H1 (cell line): Measurements from ENCODE around the gene PIP5K1B. TPM values are rescaled to one million over a fixed set of nuclear protein-coding genes. Genes with fewer than 3 reads are reported as not detected.
A peak's percentile ranks its signal among the peaks of the same experiment; 100 is the strongest.

Experiments used
- CTCF ChIA-PET: fragments of 300-600 bp; sonication (Branson Sonifier 250); formaldehyde crosslinking; loops from one replicate; lab custom pipeline; 2021; ENCODE audit not compliant: partially characterized antibody; lab: Charles Lee
- POLR2A ChIA-PET: fragments of 300-600 bp; sonication (Branson Sonifier 250); formaldehyde crosslinking; loops from one replicate; lab custom pipeline; 2021; ENCODE audit warnings: inconsistent platforms; ENCODE audit not compliant: partially characterized antibody; lab: Charles Lee
- DNase-seq, 2 experiments: peaks; one replicate each; pipeline versions ENCODE4 v3.0.0 to v3.0.0-alpha.2; 2010 to 2022; ENCODE audit warnings: low spot score in 2 of 2, low read depth in 1 of 2, mixed read lengths in 1 of 2
- FAIRE-seq: peaks from 2 replicates; lab custom pipeline; 2011; peaks lifted over from hg19 to GRCh38; lab: Jason Lieb, UNC
- H2AFZ ChIP-seq: 2 replicates; pipeline ENCODE4 v1.8.1; 2012; ENCODE audit warnings: low read length, inconsistent platforms
- H2AK5ac ChIP-seq: 2 replicates; pipeline ENCODE4 v1.6.1; 2013; ENCODE audit warnings: low read depth, low read length
- H2BK120ac ChIP-seq: replicated peaks from 2 replicates; pipeline ENCODE3; 2013; ENCODE audit warnings: low read depth, low read length, inconsistent platforms
- H2BK12ac ChIP-seq: 2 replicates; pipeline ENCODE4 v1.6.1; 2013; ENCODE audit warnings: low read depth, low read length
- H2BK15ac ChIP-seq: 2 replicates; pipeline ENCODE4 v1.6.1; 2013; ENCODE audit warnings: low read length
- H2BK20ac ChIP-seq: 2 replicates; pipeline ENCODE4 v1.6.1; 2013; ENCODE audit warnings: low read length
- H2BK5ac ChIP-seq: 2 replicates; pipeline ENCODE4 v1.6.1; 2013; ENCODE audit warnings: low read depth, low read length
- H3K14ac ChIP-seq: 2 replicates; pipeline ENCODE4 v1.6.1; 2013; ENCODE audit warnings: inconsistent platforms; ENCODE audit not compliant: insufficient read length
- H3K18ac ChIP-seq: 2 replicates; pipeline ENCODE4 v1.6.1; 2013; ENCODE audit warnings: low read length; ENCODE audit errors: extremely low read depth
- H3K23ac ChIP-seq: 2 replicates; pipeline ENCODE4 v1.6.1; 2013; ENCODE audit warnings: inconsistent platforms; ENCODE audit not compliant: insufficient read length
- H3K23me2 ChIP-seq: 2 replicates; pipeline ENCODE4 v1.6.1; 2013; ENCODE audit warnings: low read depth, low read length
- H3K27ac ChIP-seq: 2 replicates; pipeline ENCODE4 v1.6.1; 2011; ENCODE audit warnings: low read depth, low read length, inconsistent platforms
- H3K27me3 ChIP-seq, 4 experiments: replicated peaks in 1 of 4; 1 replicate in 1 of 4; 2 replicates in 3 of 4; pipeline versions ENCODE4 v1.6.1 to v1.8.1; 2011 to 2013; ENCODE audit warnings: low read length in 3 of 4, mild to moderate bottlenecking in 3 of 4, inconsistent platforms in 2 of 4, mixed read lengths in 2 of 4, moderate library complexity in 1 of 4; ENCODE audit not compliant: control insufficient read depth in 3 of 4, insufficient read depth in 3 of 4; ENCODE audit errors: extremely low read depth in 1 of 4
- H3K36me3 ChIP-seq, 4 experiments: 2 replicates each; pipeline versions ENCODE4 v1.6.1 to v1.8.1; 2011 to 2013; ENCODE audit warnings: mild to moderate bottlenecking in 4 of 4, low read length in 3 of 4, moderate library complexity in 2 of 4, control low read depth in 1 of 4, inconsistent platforms in 1 of 4; ENCODE audit not compliant: insufficient read depth in 4 of 4, control insufficient read depth in 2 of 4
- H3K4ac ChIP-seq: replicated peaks from 2 replicates; pipeline ENCODE3; 2013; ENCODE audit warnings: low read length, low read depth, mixed read lengths, inconsistent platforms; ENCODE audit not compliant: insufficient read length
- H3K4me1 ChIP-seq, 4 experiments: replicated peaks in 1 of 4; 1 replicate in 1 of 4; 2 replicates in 3 of 4; pipeline versions ENCODE4 v1.6.1 to v1.8.1; 2011 to 2013; ENCODE audit warnings: low read length in 3 of 4, inconsistent platforms in 2 of 4, mixed read lengths in 1 of 4; ENCODE audit not compliant: insufficient read depth in 4 of 4, control insufficient read depth in 3 of 4
- H3K4me2 ChIP-seq, 2 experiments: 2 replicates each; pipeline versions ENCODE4 v1.6.1 to v1.8.1; 2011 to 2013; ENCODE audit warnings: low read depth in 2 of 2, low read length in 2 of 2, control low read depth in 1 of 2, inconsistent platforms in 1 of 2, mild to moderate bottlenecking in 1 of 2; ENCODE audit not compliant: insufficient read depth in 1 of 2
- H3K4me3 ChIP-seq, 4 experiments: fragments of 200-600, 300-600 bp in 1 of 4; sonication (generic), shearing (Covaris generic), sonication (Bioruptor Twin) in 1 of 4; 2 replicates each; pipeline versions ENCODE4 v1.5.1 to v1.8.1; 2011 to 2016; ENCODE audit warnings: low read length in 4 of 4, low read depth in 3 of 4, control low read depth in 2 of 4, inconsistent platforms in 2 of 4, mild to moderate bottlenecking in 2 of 4, mixed read lengths in 1 of 4, moderate library complexity in 1 of 4; ENCODE audit not compliant: insufficient read depth in 2 of 4; ENCODE audit errors: extremely low read depth in 1 of 4
- H3K56ac ChIP-seq: replicated peaks from 2 replicates; pipeline ENCODE3; 2013; ENCODE audit warnings: low read depth, mild to moderate bottlenecking, mixed read lengths, low read length, inconsistent platforms; ENCODE audit not compliant: insufficient read length
- H3K79me1 ChIP-seq: 2 replicates; pipeline ENCODE4 v1.6.1; 2013; ENCODE audit warnings: low read depth, low read length, control low read depth
- H3K79me2 ChIP-seq, 2 experiments: 2 replicates each; pipeline versions ENCODE4 v1.6.1 to v1.8.1; 2012 to 2013; ENCODE audit warnings: low read length in 2 of 2, mild to moderate bottlenecking in 2 of 2, inconsistent platforms in 1 of 2; ENCODE audit not compliant: insufficient read depth in 2 of 2, control insufficient read depth in 1 of 2
- H3K9ac ChIP-seq, 4 experiments: replicated peaks in 1 of 4; 1 replicate in 1 of 4; 2 replicates in 3 of 4; pipeline versions ENCODE4 v1.6.1 to v1.8.1; 2011 to 2013; ENCODE audit warnings: low read depth in 3 of 4, low read length in 3 of 4, control low read depth in 2 of 4, mild to moderate bottlenecking in 2 of 4, moderate library complexity in 2 of 4, inconsistent platforms in 1 of 4; ENCODE audit errors: extremely low read depth in 1 of 4
- H3K9me3 ChIP-seq, 2 experiments: 2 replicates each; pipeline versions ENCODE4 v1.6.1 to v1.8.1; 2012 to 2013; ENCODE audit warnings: mild to moderate bottlenecking in 2 of 2, moderate library complexity in 2 of 2, control low read depth in 1 of 2, inconsistent platforms in 1 of 2, low read depth in 1 of 2, low read length in 1 of 2, mixed read lengths in 1 of 2; ENCODE audit not compliant: insufficient read depth in 2 of 2
- H4K20me1 ChIP-seq, 2 experiments: replicated peaks in 1 of 2; 2 replicates each; pipeline versions ENCODE3 to v1.8.1; 2011 to 2013; ENCODE audit warnings: inconsistent platforms in 2 of 2, low read length in 2 of 2, mild to moderate bottlenecking in 1 of 2; ENCODE audit not compliant: insufficient read depth in 2 of 2, control insufficient read depth in 1 of 2
- H4K5ac ChIP-seq: 2 replicates; pipeline ENCODE4 v1.6.1; 2013; ENCODE audit warnings: low read length, low read depth, mixed read lengths, inconsistent platforms; ENCODE audit not compliant: insufficient read length
- H4K8ac ChIP-seq: 2 replicates; pipeline ENCODE4 v1.8.0; 2013; ENCODE audit warnings: mild to moderate bottlenecking, moderate library complexity, low read length, inconsistent platforms; ENCODE audit not compliant: insufficient read depth; ENCODE audit errors: extremely low read depth
- H4K91ac ChIP-seq: replicated peaks from 2 replicates; pipeline ENCODE3; 2013; ENCODE audit warnings: low read length, mixed read lengths, inconsistent platforms; ENCODE audit not compliant: insufficient read length
- BRCA1 ChIP-seq: IDR thresholded peaks from 2 replicates; pipeline ENCODE4 v1.6.1; 2012; ENCODE audit warnings: low read depth, low read length, improper control_type of control experiment
- CBX8 ChIP-seq: fragments of 300-800, 300-1000 bp; sonication (generic); IDR thresholded peaks from 2 replicates; pipeline ENCODE4 v1.7.1; 2016; ENCODE audit warnings: low read depth, low read length, borderline replicate concordance
- CEBPB ChIP-seq: IDR thresholded peaks from 2 replicates; pipeline ENCODE4 v1.6.1; 2012; ENCODE audit warnings: low read depth, low read length
- CHD2 ChIP-seq: IDR thresholded peaks from 2 replicates; pipeline ENCODE4 v1.6.1; 2012; ENCODE audit warnings: low read length, improper control_type of control experiment
- EZH2 ChIP-seq: fragments of 200-600 bp; sonication (generic); IDR thresholded peaks from 2 replicates; pipeline ENCODE4 v1.7.1; 2012; ENCODE audit warnings: low read depth, mild to moderate bottlenecking, moderate library complexity, low read length, inconsistent platforms; ENCODE audit not compliant: severe bottlenecking
- GABPA ChIP-seq: IDR thresholded peaks from 2 replicates; pipeline ENCODE4 v1.6.1; 2011; ENCODE audit warnings: mild to moderate bottlenecking, low read length, moderate library complexity, borderline replicate concordance; ENCODE audit not compliant: insufficient read depth
- SIN3A ChIP-seq, 2 experiments: IDR thresholded peaks in 1 of 2; conservative IDR thresholded peaks in 1 of 2; 2 replicates each; pipeline ENCODE4 v1.6.1; 2011 to 2012; ENCODE audit warnings: low read length in 2 of 2, improper control_type of control experiment in 1 of 2, low read depth in 1 of 2, mild to moderate bottlenecking in 1 of 2
- TCF12 ChIP-seq: IDR thresholded peaks from 2 replicates; pipeline ENCODE4 v1.6.1; 2011; ENCODE audit warnings: low read depth, mild to moderate bottlenecking, low read length
- WGBS, 2 experiments: shearing (Covaris generic) in 1 of 2; methylation state at CpG; one replicate each; pipeline versions ENCODE4 v1.1.6 to v1.1.7; 2013 to 2015; ENCODE audit warnings: low lambda C conversion rate in 2 of 2, mixed read lengths in 2 of 2, inconsistent platforms in 1 of 2, low coverage in 1 of 2, missing lambda C conversion rate in 1 of 2; ENCODE audit not compliant: insufficient replicate concordance in 2 of 2, insufficient coverage in 1 of 2, insufficient read length in 1 of 2; ENCODE audit errors: extremely low coverage in 1 of 2, missing lambda C conversion rate in 1 of 2; 5-methylcytosine and 5-hydroxymethylcytosine counted together
- polyA plus RNA-seq, 7 experiments: library from polyadenylated mRNA; depleted of rRNA in 3 of 7; stranded (reverse) in 5 of 7; unstranded in 2 of 7; fragments of >200 nt in 5 of 7; fragments of 200-250 nt in 2 of 7; gene quantifications; 1 replicate in 5 of 7; 2 replicates in 1 of 7; 4 replicates in 1 of 7; pipeline versions ENCODE4 v1.2.1 to v1.2.3, GENCODE V29; 2011 to 2013; ENCODE audit warnings: missing spikeins in 2 of 7, mixed read lengths in 2 of 7
- total RNA-seq: library from RNA; stranded (reverse); fragmentation: NEBNext Ultra II Directional; extraction: Animal tissue kit (Norgen Biotek cat#: 25700); gene quantifications from 2 replicates; pipeline ENCODE4 v1.2.1, GENCODE V29; 2021
- TF ChIP-seq, protein P1 (sequence below), 3 experiments: IDR thresholded peaks; 1 replicate in 2 of 3; 2 replicates in 1 of 3; pipeline versions ENCODE4 v1.5.1 to v1.6.1; 2011; ENCODE audit warnings: low read length in 3 of 3, mild to moderate bottlenecking in 3 of 3, inconsistent platforms in 2 of 3, low read depth in 1 of 3, moderate library complexity in 1 of 3; ENCODE audit not compliant: insufficient read depth in 1 of 3; ENCODE audit errors: control extremely low read depth in 1 of 3

PIP5K1B gene
- total and polyA plus RNA-seq, 2 of the 8 experiments (the other 6 are each of a cell fraction or from before 2014, with no cell fraction given) = 4.7 to 7.7 TPM

- DNase-seq = no peak
- no peak overlapping the region for H3K4me3 ChIP-seq
- no peak overlapping the region for H3K18ac ChIP-seq
- no peaks in the 10 kb centered on the region for H3K9me3 ChIP-seq
- no peaks in the 10 kb centered on the region for H4K20me1 ChIP-seq
- no peak overlapping the region for H4K5ac ChIP-seq
- no peak overlapping the region for H2AK5ac ChIP-seq
- no peaks in the 10 kb centered on the region for H3K36me3 ChIP-seq
- no peak overlapping the region for H2BK5ac ChIP-seq
- H3K4ac ChIP-seq = no peak overlapping the region
- H2BK20ac ChIP-seq = no peak overlapping the region
- H3K4me2 ChIP-seq = no peak overlapping the region
- H4K8ac ChIP-seq = no peak overlapping the region
- no peak overlapping the region for H3K14ac ChIP-seq
- H3K23ac ChIP-seq = no peak overlapping the region
- no peak overlapping the region for H3K27ac ChIP-seq
- no peaks in the 10 kb centered on the region for H3K79me2 ChIP-seq
- no peak overlapping the region for H3K9ac ChIP-seq
- no peak overlapping the region for H2BK12ac ChIP-seq
- no peak overlapping the region for H2AFZ ChIP-seq
- H4K91ac ChIP-seq = no peak overlapping the region
- no peak overlapping the region for H2BK15ac ChIP-seq
- no peaks in the 10 kb centered on the region for H3K23me2 ChIP-seq
- POLR2A ChIA-PET = interaction anchor here (0.5 kb wide), 1 partner anchor 508 kb away, joined by 3 read pairs; no protein-coding TSS in a partner anchor
- H3K27me3 ChIP-seq = no peaks in the 10 kb centered on the region
- H3K79me1 ChIP-seq = no peaks in the 10 kb centered on the region
- CTCF ChIA-PET = interaction anchor here (0.6 to 2.1 kb wide), 4 partner anchors 9 to 400 kb away, joined by 3 to 8 read pairs (median 3); no protein-coding TSS in a partner anchor
- no peak overlapping the region for H3K56ac ChIP-seq
- H3K4me1 ChIP-seq = peaks cover 3 to 12% (median 4%) of the 10 kb centered on the region in 4 experiments; a peak in 6 of 7 replicates
- 84 to 100% methylated on average over 1 to 3 of the region's 3 CpGs for WGBS, 2 experiments
- peak overlapping the region; percentile 73 for H2BK120ac ChIP-seq
- FAIRE-seq = no peak
- TF ChIP-seq CHD2 (no peak), SIN3A (conservative IDR thresholded peaks at IDR 0.05 in 1 of 2, IDR thresholded peaks at IDR 0.05 in 1 of 2; ENCODE audit: low read depth in 1 of 2, low read length in 2 of 2) (no peak), TCF12 (no peak), GABPA (no peak), CEBPB (no peak), BRCA1 (no peak), CBX8 (no peak), EZH2 (no peak)
- TF ChIP-seq, protein P1, sequence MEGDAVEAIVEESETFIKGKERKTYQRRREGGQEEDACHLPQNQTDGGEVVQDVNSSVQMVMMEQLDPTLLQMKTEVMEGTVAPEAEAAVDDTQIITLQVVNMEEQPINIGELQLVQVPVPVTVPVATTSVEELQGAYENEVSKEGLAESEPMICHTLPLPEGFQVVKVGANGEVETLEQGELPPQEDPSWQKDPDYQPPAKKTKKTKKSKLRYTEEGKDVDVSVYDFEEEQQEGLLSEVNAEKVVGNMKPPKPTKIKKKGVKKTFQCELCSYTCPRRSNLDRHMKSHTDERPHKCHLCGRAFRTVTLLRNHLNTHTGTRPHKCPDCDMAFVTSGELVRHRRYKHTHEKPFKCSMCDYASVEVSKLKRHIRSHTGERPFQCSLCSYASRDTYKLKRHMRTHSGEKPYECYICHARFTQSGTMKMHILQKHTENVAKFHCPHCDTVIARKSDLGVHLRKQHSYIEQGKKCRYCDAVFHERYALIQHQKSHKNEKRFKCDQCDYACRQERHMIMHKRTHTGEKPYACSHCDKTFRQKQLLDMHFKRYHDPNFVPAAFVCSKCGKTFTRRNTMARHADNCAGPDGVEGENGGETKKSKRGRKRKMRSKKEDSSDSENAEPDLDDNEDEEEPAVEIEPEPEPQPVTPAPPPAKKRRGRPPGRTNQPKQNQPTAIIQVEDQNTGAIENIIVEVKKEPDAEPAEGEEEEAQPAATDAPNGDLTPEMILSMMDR (IDR thresholded peaks at IDR 0.05; ENCODE audit: control extremely low read depth in 1 of 3, insufficient read depth in 1 of 3, low read depth in 1 of 3, low read length in 3 of 3) = no peak
Measured at GRCh38 chr9:68983522-68984424, 278.7 kb downstream of the PIP5K1B start.
